Sciatic nerve (tissue), 2 donors: ENCODE data around the gene FARS2. TPM values are rescaled to one million over a fixed set of nuclear protein-coding genes. Genes with fewer than 3 reads are reported as not detected.

Experiments used
- ATAC-seq: fragments of 200-7000 bp; cut with Tn5 transposase; one replicate; pipeline ENCODE4 v1.9.1; 2020; ENCODE audit warnings: mild to moderate bottlenecking, moderate library complexity
- DNase-seq: peaks from one replicate; pipeline ENCODE4 v3.0.0-alpha.2; 2020; ENCODE audit warnings: low spot score
- intact Hi-C: fragments of 100-400 bp; cut with DNase I; formaldehyde crosslinking; loops from one replicate; pipeline ENCODE4 v1.14.2; 2022
- total RNA-seq: library from RNA; stranded (reverse); fragmentation: NEBNext Ultra II Directional; extraction: Animal tissue kit (Norgen Biotek cat#: 25700); gene quantifications from one replicate; pipeline ENCODE4 v1.2.1, GENCODE V29; 2021
- donor health status: DM: no; HTN: no; CAD: no.
- donor health status: DM: no; HTN: no; CAD: no.

Gene FARS2
- total RNA-seq, 1 donor from 2014 or later, result 17.8 TPM

DNA sequence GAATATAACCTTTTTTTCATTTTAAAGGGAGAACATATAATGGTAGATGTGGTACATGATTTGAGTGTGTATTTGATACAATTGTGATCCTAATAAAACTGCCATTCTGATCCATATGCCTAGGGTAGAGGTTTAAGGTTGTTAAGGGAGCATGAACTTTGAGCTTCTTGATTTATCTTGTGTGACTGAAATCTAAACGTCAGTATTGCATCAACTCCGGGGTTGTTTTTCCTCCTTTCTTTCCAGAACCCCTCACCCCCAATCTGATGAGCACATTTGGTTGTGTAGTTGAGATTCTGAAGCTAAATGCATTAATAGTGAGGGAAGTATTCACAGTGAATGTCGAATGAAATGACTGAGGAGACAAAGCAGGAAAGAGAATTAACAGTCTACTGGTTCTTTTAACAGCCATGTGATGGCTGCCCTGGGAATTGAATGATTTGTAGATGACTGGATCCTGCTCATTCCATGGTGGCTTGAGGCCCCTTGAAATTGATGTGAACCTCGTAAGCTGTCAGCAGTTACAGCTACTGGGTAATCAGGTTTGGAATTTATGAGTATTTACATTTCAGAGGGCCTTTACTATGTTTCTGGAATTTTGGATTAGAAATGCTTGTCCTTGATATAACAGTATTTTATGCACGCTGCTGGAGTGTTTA lies 44.8 kb downstream of the FARS2 start:
- intact Hi-C loops, result no loop called here
- ATAC-seq (no peak), DNase-seq (no peak)

DNA sequence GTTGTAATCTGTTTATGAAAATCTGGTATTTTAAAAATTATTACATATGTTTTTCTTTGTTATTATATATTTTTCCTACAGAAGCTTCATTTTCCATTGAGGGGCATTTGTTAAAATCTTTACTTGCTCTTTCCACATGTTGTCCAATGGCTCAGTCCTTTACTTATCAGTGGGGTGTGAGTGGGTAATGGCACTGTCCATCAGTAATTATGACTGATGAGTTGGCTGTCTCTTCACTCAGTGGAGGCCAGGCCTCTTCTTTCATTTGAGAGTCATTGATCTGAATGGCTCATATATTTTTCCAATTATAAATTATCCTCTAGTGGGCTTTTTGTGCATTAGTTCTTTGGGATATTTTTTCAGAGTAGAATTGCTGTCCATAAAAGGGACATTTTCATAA lies 45.7 kb downstream of the FARS2 start:
- ATAC-seq (no peak), DNase-seq (no peak)
- intact Hi-C loops, result no loop called here

DNA sequence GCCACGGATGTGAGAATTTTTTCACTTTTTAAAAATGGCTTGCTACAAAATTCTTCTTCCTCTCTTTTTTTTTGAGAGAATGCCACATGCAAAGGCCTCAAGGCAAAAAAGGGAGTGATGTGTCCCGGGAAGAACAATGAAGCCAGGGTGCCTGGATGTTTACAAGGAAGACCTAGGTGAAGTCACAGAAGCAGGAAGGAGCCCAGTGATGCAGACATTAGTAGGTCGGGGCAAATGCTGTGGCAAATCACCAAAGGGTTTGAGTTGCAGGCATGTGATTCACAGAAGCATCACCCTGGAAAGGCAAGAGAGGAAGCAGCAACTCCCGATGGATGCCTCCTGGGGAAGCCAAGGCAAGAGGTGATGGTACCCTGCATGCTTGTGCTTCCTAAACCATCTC lies 46.8 kb downstream of the FARS2 start:
- intact Hi-C loops, result no loop called here
- ATAC-seq, result no peak
- no peak for DNase-seq

DNA sequence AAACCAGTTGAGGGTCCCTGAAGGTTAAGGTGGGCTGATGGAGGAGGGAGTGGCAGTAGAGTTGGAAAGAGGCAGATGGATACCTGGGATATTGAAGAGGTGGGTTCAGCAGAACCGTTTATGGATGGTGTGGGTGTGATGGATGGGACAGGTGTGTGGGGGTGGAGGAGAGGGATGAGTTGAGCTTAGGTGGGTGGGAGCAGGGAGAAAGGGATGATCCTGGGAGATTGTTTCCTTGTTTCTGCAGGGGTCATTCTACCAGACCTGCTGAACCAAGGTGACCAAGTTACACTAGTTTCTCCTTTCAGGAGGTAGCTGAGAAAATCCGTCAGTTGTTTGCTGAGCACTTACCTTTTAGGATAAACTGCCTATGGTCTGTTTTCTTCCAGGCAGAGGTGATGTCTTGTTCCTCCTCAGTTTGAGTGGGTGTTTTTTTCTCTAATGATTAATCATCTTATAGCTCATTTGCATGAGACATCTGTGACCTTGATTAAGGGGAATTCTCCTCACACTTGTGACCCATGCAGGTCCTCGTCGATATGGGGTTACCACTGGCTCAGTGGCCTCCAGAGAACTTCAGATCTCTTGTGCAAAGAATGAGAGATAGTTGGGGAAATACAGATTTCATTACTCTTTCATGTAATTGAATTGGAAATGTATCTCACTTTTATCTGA lies 53.0 kb downstream of the FARS2 start:
- intact Hi-C loops, result no loop called here
- DNase-seq, result no peak
- ATAC-seq, result no peak

DNA sequence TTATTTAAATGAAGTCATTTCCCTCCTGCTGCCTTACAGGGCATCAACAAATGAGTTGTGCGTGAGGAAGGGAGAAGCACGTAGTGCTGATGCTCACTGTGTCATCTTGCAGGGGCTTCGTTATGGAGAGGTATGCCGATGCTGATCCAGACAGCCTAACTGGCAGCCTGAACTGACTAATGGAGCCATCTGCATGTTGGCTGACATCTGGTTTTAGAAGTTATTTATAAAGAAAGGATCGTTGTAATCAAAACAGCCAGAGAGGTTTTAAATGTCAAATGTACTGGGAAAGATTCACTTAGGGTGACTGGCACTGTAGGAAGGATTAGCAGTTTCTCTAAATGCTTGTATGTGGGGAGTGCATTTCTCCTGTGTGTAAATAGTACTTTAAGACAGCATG lies 54.6 kb downstream of the FARS2 start:
- intact Hi-C loops, result no loop called here
- no peak for ATAC-seq
- no peak for DNase-seq

DNA sequence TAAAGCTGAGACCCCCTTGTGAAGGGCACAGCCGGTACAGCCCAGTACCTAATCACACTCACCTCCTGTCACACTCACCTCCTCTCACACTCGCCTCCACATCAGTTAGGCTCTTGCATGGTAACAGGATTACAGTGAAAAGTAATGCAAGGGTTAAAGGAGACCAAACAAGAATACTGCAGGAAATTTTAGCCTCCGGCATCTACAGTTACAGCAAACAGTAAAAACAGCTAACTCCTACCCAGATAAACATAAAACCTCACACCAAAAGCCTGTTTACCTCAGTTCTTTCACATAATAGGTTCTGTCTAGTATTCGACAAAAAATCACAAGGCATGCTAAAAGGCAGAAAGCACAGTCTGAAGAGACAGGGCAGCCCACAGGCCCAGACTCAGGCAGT lies 55.6 kb downstream of the FARS2 start:
- no peak for ATAC-seq
- no peak for DNase-seq
- intact Hi-C loops, result no loop called here

DNA sequence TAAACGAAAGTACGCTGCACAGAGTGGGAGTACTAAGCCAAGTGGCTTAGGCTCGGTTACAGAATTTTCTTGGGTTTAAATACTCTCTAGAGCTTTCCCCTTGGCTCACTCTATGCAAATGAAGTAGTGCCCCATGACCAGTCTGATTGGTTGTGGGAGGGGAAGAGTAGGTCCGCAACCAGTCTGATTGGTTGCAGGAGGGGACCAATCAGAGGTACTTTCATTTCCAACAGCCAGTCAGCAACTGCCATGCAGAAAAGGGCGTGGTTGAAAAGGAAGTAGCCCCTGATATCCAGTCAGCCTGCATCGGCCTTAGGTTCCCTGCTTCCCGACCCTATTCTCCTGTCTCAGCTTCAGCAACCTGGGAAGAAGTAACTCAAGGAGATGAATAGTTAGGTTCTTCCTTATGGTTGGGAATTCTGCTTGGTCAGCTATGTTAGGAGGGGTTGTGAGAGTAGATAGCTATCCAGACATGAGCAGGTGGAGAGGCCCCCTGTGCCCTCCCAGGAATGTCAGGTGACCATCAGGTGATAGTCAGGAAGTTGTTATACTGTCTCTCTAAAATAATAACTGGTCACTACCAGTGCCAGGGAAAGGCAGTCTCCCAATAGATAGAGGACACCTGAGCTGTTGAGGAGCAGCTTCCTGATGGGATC lies 57.4 kb downstream of the FARS2 start:
- no peak for DNase-seq
- no peak for ATAC-seq
- intact Hi-C loops, result no loop called here

DNA sequence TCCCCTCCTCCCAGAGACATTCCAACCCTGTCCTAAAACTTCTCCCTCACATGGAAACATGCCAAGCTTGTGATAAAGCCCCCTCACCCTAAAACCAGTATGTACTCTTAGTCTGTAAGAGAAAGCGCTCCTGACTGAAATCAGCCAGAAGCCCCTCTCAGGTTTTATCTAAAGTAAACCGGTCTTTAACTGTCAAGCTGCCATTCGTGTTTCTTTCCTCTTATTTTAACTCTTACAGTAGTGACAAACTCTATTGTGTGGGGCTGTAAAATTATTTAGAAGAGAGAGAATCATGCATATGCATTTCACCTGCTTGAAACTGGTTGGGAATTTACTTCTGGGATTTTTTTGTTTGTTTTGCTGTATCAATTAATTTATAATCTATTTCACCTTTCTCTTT lies 62.7 kb downstream of the FARS2 start:
- ATAC-seq (no peak), DNase-seq (no peak)
- intact Hi-C loops, result no loop called here

DNA sequence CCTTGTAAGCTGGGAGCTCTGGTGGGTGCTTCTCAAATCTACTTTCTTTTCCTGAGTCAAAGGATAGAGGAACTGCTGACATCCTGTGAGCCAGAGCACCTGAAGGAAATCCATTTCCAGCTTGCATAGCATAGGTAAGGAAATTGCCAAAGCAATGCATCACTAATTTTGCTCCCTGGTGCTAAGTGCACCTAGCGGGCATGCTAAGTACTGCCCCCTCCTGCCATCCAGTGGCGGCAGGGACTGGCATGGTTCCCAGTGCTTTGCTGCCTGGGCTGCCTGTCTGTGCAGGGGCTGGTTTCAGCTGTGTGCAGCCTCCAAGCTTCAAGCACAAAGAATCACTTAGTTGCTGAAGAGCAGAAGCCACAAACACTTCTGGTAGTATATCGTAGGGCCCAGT lies 63.9 kb downstream of the FARS2 start:
- no peak for DNase-seq
- intact Hi-C loops, result no loop called here
- no peak for ATAC-seq

DNA sequence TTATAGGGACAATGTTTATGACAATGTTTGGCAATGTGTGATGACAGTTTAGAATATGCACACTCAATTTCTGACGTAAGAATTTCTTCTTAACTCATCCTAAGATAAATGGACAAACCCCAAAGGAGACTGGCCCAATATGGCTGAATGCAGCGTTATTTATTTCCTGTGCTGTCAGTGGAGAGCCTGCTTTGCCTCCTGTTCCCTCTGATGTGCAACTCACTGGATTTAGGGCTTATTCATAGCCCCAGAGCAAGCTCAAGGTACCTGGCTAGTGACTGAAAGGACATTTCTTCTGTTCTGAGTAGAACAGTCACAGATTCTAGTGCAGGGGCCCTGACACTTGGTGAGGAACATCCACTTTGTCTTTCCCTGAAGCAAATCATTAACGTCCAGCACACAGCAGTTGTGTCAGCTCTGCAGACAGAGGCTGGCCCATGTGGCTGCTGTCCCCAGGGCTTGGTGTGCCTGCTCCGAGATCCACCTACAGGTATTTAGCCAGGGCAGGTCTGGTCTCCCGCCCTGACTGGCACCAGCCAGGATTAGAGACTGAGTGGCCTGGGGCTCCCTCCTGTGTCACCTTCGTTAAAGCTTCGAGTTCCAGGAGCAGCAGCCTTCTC lies 64.8 kb downstream of the FARS2 start:
- no peak for ATAC-seq

DNA sequence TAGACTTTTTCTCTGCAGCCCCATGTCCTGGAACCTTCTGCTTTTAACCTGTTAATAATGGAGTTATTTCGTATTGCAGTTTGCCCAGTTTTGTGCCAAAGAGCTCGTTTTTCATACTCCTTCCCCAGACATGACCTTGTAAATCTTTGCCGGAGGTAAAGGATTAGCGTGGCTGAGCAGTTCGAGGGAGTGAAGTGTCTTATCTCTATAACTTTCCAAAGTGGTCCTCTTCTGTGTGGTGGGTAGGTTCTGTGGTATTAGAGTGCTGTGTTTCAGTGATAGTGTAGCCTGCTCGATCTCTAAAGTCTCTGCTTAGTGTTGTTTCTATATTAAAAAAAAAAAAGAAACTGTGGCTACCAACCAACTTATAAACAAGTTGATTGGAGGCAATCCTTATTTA lies 67.5 kb downstream of the FARS2 start:
- intact Hi-C loops, result no loop called here
- ATAC-seq (no peak), DNase-seq (no peak)

More for the DNA sequence above, 64.8 kb downstream of the FARS2 start:
- intact Hi-C loops, result no loop called here
- DNase-seq, result no peak

DNA sequence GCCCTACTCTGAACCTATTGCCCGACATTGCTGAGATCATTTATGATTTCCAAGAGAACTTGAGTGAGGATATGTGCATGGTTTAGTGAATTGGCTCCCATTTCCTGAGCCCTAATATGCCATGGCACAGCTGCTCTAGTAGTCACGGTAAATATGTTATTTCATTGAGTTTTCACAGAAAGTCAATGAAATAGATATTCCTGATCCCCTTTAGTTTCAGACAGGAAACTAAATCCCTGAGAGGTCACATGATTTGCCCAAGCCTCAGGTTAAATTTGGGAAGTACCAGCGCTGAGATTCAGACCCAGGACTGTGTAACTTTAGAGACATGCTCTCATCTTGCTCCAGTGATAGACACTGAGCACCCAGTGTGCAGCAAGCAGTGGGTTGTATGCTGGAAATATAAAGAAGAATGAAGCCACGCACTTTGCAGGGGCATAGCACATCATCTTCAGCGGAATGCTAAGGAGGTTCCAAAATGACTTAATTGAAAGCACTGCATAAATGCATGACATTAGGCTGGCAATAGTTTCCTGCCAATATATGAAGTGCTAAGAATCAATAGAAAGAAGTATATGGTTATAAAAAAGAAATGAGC lies 70.6 kb downstream of the FARS2 start:
- ATAC-seq (no peak), DNase-seq (no peak)
- intact Hi-C loops, result no loop called here

DNA sequence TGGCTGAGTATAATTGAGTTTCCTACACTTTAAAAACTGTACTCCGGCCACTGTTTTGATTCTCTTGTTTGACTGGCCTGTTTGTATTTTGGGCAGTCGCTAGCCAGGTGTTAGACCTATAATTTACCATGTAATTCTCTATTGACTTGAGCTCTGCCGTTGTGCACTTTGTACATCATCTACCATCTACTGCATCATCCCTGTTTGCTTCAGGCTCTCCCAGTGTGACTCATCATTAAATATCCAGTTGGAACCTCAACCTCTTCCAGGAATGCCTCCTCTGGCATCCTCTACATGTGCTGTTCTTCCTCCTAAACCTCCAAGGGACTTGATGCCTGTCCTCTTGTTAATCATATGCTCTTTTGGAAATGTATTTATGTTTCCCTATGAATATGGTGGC lies 72.3 kb downstream of the FARS2 start:
- ATAC-seq, result peak; percentile 59

DNA sequence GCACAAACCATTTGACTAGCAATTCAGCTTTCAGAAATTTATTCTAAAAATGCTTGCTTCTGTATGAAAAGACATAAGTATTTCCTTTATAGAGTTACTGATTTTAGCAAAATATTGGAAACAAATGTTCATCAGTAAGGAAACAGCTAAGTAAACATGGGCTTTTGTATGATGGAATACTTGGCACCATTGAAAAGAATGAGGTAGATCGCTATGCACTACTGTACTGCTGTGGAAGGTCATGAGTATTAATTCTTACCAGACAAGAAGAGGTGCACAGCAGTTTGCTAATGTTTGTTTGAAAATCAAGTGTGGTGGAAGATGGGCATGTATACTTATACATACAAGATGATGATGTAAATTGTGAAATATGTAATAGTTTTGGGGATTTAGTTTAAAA lies 73.0 kb downstream of the FARS2 start:
- DNase-seq, result no peak
- ATAC-seq, result peak; percentile 48
- intact Hi-C loops, result no loop called here

More for the DNA sequence above, 72.3 kb downstream of the FARS2 start:
- intact Hi-C loops, result no loop called here
- DNase-seq, result no peak

DNA sequence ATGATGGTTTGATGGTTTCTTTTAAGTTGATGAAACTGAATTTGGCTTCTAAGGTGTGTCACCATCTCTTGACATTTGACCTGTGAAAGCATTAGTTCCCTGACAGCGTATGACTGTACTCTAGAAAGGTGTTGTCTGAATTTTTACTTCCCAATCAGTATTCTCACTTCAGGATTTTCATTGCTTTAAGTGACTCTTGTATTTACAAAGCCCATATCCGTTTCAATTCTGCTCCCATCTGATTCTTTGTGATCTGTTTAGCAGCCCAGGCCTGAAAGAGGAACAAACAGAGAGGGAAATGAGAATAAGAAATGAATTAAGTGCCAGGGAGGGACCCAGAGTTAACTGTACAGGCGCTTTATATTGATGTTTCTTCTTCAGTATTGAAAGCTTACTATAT lies 73.7 kb downstream of the FARS2 start:
- ATAC-seq, result no peak

DNA sequence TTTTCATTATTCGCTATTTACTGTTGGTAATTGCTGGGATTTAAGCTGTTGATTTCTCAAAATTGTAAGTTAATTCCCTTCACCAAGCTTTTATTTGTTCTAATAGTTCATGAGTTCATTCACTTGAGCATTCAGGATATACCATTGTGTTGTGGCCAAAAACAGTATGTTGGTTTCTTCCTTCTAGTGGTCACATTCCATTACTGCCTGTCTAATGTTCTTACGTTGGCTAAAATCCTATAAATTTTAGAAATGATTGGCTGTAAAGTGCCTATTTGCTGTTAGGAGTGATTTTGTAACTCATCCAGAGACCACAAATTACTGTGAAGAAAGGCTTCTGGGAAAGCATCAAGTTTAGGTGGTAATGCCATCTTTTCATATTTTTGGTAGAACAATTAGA lies 76.3 kb downstream of the FARS2 start:
- intact Hi-C loops, result no loop called here
- ATAC-seq (no peak), DNase-seq (no peak)

More for the DNA sequence above, 73.7 kb downstream of the FARS2 start:
- intact Hi-C loops, result no loop called here
- DNase-seq, result no peak

DNA sequence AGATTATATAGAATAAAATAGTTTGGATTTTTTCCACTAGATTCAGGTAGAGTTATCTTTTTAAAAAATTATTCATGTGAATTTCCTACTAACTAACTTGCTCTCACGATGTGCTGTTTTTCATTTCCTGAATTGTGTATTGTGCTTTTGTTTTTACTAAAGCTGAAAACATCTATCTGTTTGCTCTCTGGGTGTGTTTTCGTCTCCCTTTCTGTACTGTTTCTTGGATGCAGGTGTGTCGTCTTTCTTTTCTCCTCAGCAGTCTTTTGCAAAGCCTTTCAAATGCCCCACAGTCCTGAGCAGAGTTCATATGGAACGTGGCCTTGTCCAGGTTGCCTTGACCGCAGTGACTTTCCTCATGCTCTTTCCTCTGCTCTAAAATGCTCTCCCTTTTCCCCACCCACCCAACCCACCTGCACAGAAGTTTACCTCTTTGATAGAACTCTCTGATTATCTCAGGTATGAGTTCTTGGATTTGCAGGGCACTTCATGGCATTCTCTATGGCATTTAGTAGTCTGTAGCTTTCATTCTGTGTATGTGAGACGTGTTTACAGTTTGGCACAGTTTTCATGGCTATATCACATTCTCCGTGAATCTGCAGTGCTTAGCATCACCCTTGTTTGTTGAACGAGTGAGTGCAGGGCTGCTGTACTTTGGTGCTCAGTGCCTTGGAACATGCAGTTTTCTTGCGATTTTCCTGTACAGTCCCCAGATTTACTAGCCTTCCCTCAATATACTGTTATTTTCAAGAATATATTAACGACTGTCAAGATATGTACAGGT lies 77.1 kb downstream of the FARS2 start:
- ATAC-seq, result no peak
- DNase-seq, result no peak
- intact Hi-C loops, result no loop called here

DNA sequence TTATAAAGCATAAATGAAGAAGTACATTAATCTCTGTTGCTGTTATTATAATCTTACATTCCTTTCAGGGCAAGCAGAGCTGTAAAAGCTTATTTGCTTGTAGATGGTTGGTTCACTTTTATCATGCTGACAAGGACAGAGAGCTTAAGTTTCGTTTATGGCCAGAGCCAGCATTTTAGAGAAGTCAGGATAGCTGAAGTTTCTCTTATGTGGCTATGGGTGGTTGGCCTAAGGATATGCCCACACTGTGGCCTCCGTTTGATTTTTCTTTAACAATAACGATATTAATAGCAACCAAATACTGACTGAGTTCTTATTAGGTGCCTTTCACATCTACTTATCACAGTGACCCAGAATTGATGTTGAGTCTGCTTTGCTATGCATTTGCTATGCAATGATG lies 78.5 kb downstream of the FARS2 start:
- intact Hi-C loops, result no loop called here
- ATAC-seq (no peak), DNase-seq (no peak)

DNA sequence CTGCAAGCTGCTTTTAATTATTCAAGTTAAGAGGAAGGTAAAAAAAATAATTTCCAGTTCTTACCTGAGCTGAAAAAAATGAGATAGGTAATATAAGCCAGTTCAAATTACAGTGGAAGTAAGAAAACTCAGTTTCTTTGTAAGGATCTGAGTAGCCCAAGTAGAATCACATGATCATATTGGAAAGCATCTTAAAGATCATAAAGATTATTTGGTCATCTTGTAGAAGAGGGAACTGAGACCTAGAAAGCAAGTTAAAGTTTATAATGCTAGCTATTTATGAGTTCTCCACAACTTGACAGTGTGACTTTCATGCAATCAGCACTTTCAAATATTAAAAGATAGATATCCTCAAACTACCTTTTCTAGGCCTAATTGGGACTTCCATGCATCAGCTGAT lies 80.5 kb downstream of the FARS2 start:
- no peak for ATAC-seq
- DNase-seq, result no peak
- intact Hi-C loops, result no loop called here
